ENCODE measurements around the gene HMGCS1. TPM values are rescaled to one million over a fixed set of nuclear protein-coding genes. Genes with fewer than 3 reads are reported as not detected.

Gene HMGCS1
- total RNA-seq, 2 donors from 2014 or later, result 6.3 to 17.5 TPM

GRCh38 chr5:43295202-43295601 lies 18.0 kb downstream of the HMGCS1 start:
- no peak overlapping the region for H3K4me3 ChIP-seq
- TF ChIP-seq, protein P1, sequence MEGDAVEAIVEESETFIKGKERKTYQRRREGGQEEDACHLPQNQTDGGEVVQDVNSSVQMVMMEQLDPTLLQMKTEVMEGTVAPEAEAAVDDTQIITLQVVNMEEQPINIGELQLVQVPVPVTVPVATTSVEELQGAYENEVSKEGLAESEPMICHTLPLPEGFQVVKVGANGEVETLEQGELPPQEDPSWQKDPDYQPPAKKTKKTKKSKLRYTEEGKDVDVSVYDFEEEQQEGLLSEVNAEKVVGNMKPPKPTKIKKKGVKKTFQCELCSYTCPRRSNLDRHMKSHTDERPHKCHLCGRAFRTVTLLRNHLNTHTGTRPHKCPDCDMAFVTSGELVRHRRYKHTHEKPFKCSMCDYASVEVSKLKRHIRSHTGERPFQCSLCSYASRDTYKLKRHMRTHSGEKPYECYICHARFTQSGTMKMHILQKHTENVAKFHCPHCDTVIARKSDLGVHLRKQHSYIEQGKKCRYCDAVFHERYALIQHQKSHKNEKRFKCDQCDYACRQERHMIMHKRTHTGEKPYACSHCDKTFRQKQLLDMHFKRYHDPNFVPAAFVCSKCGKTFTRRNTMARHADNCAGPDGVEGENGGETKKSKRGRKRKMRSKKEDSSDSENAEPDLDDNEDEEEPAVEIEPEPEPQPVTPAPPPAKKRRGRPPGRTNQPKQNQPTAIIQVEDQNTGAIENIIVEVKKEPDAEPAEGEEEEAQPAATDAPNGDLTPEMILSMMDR (IDR thresholded peaks at IDR 0.05), result no peak
- DNase-seq (ENCODE audit: low spot score), result no peak
- H3K9me3 ChIP-seq, result no peaks in the 10 kb centered on the region
- H3K36me3 ChIP-seq, result peaks cover 76% of the 10 kb centered on the region
- H3K27ac ChIP-seq, result no peak overlapping the region
- no peaks in the 10 kb centered on the region for H3K27me3 ChIP-seq
- H3K4me1 ChIP-seq, result no peaks in the 10 kb centered on the region

- Histone ChIP-seq H3K36me3 (peaks cover 78% of the 10 kb centered on the region), H3K27ac (no peak overlapping the region), H3K4me1 (no peaks in the 10 kb centered on the region), H3K27me3 (no peaks in the 10 kb centered on the region), H3K4me3 (no peak overlapping the region), H3K9me3 (no peaks in the 10 kb centered on the region)
- TF ChIP-seq, protein P1 (IDR thresholded peaks at IDR 0.05), result no peak
- DNase-seq (ENCODE audit: low spot score), result no peak
Observed at GRCh38 chr5:43294226-43294625, 19.0 kb downstream of the HMGCS1 start.

DNA sequence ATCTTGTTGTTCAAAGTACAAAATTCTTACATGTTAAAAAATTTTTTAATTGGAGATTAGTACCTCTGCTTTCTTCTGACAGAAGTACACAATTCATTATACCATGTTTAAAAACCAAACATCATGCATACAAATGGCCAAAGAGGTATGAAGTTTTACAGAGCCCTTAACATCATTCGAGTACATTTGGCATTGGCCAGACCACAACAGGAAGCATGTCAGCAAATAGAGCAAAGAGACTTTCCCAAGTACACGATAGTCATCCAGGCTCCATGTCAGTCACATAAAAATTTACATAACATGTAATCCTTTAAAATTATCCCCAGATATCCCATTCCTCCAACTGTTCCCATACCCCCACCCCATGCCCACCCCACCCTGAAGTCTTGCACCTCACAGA lies 22.5 kb downstream of the HMGCS1 start:
- H3K27ac ChIP-seq, result no peak overlapping the region
- H3K27me3 ChIP-seq, result no peaks in the 10 kb centered on the region
- no peaks in the 10 kb centered on the region for H3K9me3 ChIP-seq
- no peaks in the 10 kb centered on the region for H3K4me1 ChIP-seq
- DNase-seq (ENCODE audit: low spot score), result no peak
- TF ChIP-seq, protein P1 (IDR thresholded peaks at IDR 0.05), result no peak
- peaks cover 50% of the 10 kb centered on the region for H3K36me3 ChIP-seq
- H3K4me3 ChIP-seq, result no peak overlapping the region

DNA sequence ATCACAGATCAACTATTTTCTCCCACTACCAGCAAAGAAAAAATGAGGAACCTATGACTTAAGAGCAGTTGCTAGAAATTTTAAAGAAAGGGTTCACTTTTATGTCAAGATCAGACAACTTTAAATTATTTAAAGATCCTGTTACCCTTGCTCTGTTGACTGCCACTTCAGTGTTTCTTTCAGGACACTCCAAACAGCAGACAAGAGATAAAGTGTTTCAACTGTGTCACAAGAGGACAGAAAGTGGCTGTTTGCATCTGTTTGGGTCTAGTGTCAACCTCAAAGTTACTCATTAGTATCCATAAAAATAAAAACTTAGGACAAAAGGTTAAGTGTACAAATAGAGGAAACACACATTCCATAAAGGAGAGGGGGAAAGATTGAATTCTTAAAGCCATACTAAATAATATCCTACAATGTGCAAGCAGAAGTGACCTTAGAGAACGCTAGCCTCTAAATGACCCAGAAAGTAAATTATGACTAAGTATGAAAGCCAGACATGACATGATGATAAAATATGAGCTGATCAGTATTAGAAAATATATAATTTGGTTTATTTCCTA lies 24.9 kb downstream of the HMGCS1 start:
- TF ChIP-seq, protein P1 (IDR thresholded peaks at IDR 0.05), result no peak
- no peaks in the 10 kb centered on the region for H3K27me3 ChIP-seq
- H3K4me1 ChIP-seq, result no peaks in the 10 kb centered on the region
- DNase-seq (ENCODE audit: low spot score), result no peak
- peaks cover 26% of the 10 kb centered on the region for H3K36me3 ChIP-seq
- H3K9me3 ChIP-seq, result no peaks in the 10 kb centered on the region
- H3K27ac ChIP-seq, result no peak overlapping the region
- H3K4me3 ChIP-seq, result no peak overlapping the region

GRCh38 chr5:43287493-43287892 lies 25.7 kb downstream of the HMGCS1 start:
- TF ChIP-seq, protein P1 (IDR thresholded peaks at IDR 0.05), result no peak
- no peak for DNase-seq (ENCODE audit: low spot score)
- Histone ChIP-seq H3K36me3 (peaks cover 21% of the 10 kb centered on the region), H3K9me3 (no peaks in the 10 kb centered on the region), H3K4me1 (no peaks in the 10 kb centered on the region), H3K4me3 (no peak overlapping the region), H3K27me3 (no peaks in the 10 kb centered on the region), H3K27ac (no peak overlapping the region)

- Histone ChIP-seq H3K4me1 (no peaks in the 10 kb centered on the region), H3K36me3 (peaks cover 14% of the 10 kb centered on the region), H3K4me3 (no peak overlapping the region), H3K27me3 (no peaks in the 10 kb centered on the region), H3K27ac (no peak overlapping the region), H3K9me3 (no peaks in the 10 kb centered on the region)
- no peak for DNase-seq (ENCODE audit: low spot score)
- TF ChIP-seq, protein P1 (IDR thresholded peaks at IDR 0.05), result no peak
Observed at GRCh38 chr5:43286623-43287022, 26.6 kb downstream of the HMGCS1 start.
